Calu3 (cell line): ENCODE results near the gene ZNF284. TPM values are rescaled to one million over a fixed set of nuclear protein-coding genes. Genes with fewer than 3 reads are reported as not detected.
A peak's percentile ranks its signal among the peaks of the same experiment; 100 is the strongest.
"Not testable (repeated sequence)": the region's sequence is repeated elsewhere in the genome, so short reads cannot be mapped to it uniquely, and the experiment has no call there.

ENCODE experiments used
- BruUV-seq: library from RNA; stranded (reverse); fragments of 400-500 nt; replicated peaks from 2 replicates; lab custom pipeline; 2021; lab: Mats Ljungman, UMichigan
- CTCF ChIA-PET: fragments of 300-600 bp; sonication (Branson Sonifier 250); formaldehyde crosslinking; loops from one replicate; lab custom pipeline; 2022; ENCODE audit warnings: antibody characterized with exemption; lab: Charles Lee
- DNase-seq: peaks from one replicate; pipeline ENCODE4 v3.0.0; 2022
- H3K27ac Mint-ChIP-seq: one replicate; pipeline ENCODE4 v1.8.0; 2022; ENCODE audit warnings: mixed read lengths; ENCODE audit not compliant: unreplicated experiment
- H3K27me3 Mint-ChIP-seq: one replicate; pipeline ENCODE4 v1.8.0; 2022; ENCODE audit warnings: mixed read lengths; ENCODE audit not compliant: unreplicated experiment
- H3K36me3 Mint-ChIP-seq: one replicate; pipeline ENCODE4 v1.8.0; 2022; ENCODE audit warnings: mild to moderate bottlenecking, moderate library complexity, mixed read lengths; ENCODE audit not compliant: insufficient read depth, unreplicated experiment
- H3K4me1 Mint-ChIP-seq: one replicate; pipeline ENCODE4 v1.8.0; 2022; ENCODE audit warnings: mild to moderate bottlenecking, low read depth, mixed read lengths; ENCODE audit not compliant: unreplicated experiment
- H3K4me3 Mint-ChIP-seq: one replicate; pipeline ENCODE4 v1.8.0; 2022; ENCODE audit warnings: mild to moderate bottlenecking, low read depth, moderate library complexity, mixed read lengths; ENCODE audit not compliant: unreplicated experiment
- H3K9me3 Mint-ChIP-seq: one replicate; pipeline ENCODE4 v1.8.0; 2022; ENCODE audit warnings: low read depth, mixed read lengths; ENCODE audit not compliant: unreplicated experiment
- intact Hi-C: fragments of 100-400 bp; cut with micrococcal nuclease; formaldehyde crosslinking; loops from one replicate; pipeline ENCODE4 v1.10.0; 2022; ENCODE audit not compliant: unreplicated experiment
- total RNA-seq: library from RNA; stranded (reverse); gene quantifications from 2 replicates; pipeline ENCODE4 v1.2.3, GENCODE V29; 2022
- TF ChIP-seq, protein P1 (sequence below): fragments of 200-600 bp; IDR thresholded peaks from one replicate; pipeline ENCODE4 v1.8.0; 2022; ENCODE audit warnings: antibody characterized with exemption; ENCODE audit not compliant: unreplicated experiment

ZNF284 gene
- total RNA-seq, 1 experiment from 2014 or later, result 5.6 TPM

DNA sequence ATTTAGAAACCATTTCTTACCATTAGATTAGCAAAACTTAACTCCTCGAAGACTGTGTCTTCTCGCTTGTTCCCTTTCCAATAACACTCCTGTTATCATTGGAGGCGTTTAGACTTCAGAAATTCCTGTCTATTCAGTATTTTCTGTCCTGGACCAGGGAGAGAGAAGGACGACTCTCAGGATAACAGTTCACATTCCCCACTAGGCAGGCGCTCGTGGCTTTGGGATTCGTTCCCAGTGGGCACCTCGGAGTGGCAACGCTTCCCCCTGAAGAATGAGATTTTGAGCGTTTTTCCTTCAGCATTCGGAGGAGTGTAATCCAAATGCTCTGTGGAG is 40.8 kb downstream of the ZNF284 start:
- Mint-ChIP-seq H3K4me1 (peaks cover 14% of the 10 kb centered on the region), H3K4me3 (peak overlapping the region; percentile 97), H3K36me3 (peaks cover 27% of the 10 kb centered on the region), H3K27me3 (no peaks in the 10 kb centered on the region), H3K27ac (peak overlapping the region; percentile 89), H3K9me3 (peaks cover 15% of the 10 kb centered on the region)
- TF ChIP-seq, protein P1, sequence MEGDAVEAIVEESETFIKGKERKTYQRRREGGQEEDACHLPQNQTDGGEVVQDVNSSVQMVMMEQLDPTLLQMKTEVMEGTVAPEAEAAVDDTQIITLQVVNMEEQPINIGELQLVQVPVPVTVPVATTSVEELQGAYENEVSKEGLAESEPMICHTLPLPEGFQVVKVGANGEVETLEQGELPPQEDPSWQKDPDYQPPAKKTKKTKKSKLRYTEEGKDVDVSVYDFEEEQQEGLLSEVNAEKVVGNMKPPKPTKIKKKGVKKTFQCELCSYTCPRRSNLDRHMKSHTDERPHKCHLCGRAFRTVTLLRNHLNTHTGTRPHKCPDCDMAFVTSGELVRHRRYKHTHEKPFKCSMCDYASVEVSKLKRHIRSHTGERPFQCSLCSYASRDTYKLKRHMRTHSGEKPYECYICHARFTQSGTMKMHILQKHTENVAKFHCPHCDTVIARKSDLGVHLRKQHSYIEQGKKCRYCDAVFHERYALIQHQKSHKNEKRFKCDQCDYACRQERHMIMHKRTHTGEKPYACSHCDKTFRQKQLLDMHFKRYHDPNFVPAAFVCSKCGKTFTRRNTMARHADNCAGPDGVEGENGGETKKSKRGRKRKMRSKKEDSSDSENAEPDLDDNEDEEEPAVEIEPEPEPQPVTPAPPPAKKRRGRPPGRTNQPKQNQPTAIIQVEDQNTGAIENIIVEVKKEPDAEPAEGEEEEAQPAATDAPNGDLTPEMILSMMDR, result no peak
- intact Hi-C loops, result loop anchor here (5.0 kb wide), 1 partner anchor 95 kb away; no protein-coding TSS in a partner anchor
- BruUV-seq, result no TSS peak
- CTCF ChIA-PET, result interaction anchor here (0.6 to 0.9 kb wide), 2 partner anchors 9 to 201 kb away, joined by 3 to 4 read pairs; no protein-coding TSS in a partner anchor
- no peak for DNase-seq

DNA sequence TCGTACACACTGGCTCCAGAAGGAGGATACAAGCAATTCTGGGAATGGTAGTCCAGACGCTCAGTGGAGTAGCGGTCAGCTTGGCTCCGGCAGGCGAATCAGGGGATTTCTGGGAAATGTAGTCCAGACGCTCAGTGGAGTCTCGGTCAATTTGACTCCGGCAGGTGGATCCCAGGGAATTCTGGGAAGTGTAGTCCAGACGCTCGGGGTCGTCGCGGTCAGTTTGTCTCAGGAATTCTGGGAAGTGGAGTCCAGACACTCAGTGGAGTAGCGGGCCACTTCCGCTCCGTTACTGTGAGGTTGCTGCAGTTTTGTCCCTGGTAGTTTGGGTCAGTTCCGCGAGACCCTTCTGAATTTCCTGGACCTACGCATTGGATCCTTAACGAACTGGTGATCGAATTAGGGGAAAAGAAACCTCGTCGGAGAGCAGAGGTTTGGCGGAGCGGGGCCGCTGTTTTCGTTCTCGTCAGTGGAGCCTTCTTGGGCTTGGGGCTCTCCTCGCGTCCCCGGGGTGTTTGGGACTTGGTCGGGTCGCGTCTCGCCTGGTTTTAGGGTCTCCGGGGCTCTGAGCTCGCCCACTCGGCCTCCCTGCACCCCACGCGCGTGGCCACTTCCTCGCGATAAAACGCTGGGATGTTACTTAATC is 41.3 kb downstream of the ZNF284 start, which contains the start of gene ZNF225:
Gene ZNF225, plus strand, starts transcription at position 262 of the 646 bp plus-strand sequence. CDS start 2,429 bp downstream, outside the sequence.
- peak; percentile 96 for DNase-seq
- peak within 1 kb of the TSS; percentile 89 for H3K27ac Mint-ChIP-seq
- H3K27me3 Mint-ChIP-seq, result no peaks in the 10 kb centered on the region
- H3K4me3 Mint-ChIP-seq, result peak within 1 kb of the TSS; percentile 97
- intact Hi-C loops, result loop anchor here (5.0 kb wide), 1 partner anchor 94 kb away; no protein-coding TSS in a partner anchor
- CTCF ChIA-PET, result interaction anchor here (0.9 kb wide), 1 partner anchor 10 kb away, joined by 3 read pairs; no protein-coding TSS in a partner anchor
- BruUV-seq, result no TSS peak
- H3K36me3 Mint-ChIP-seq, result peaks cover 27% of the 10 kb centered on the region
- H3K4me1 Mint-ChIP-seq, result peaks cover 14% of the 10 kb centered on the region
- TF ChIP-seq, protein P1, result no peak
- peaks cover 11% of the 10 kb centered on the region for H3K9me3 Mint-ChIP-seq

DNA sequence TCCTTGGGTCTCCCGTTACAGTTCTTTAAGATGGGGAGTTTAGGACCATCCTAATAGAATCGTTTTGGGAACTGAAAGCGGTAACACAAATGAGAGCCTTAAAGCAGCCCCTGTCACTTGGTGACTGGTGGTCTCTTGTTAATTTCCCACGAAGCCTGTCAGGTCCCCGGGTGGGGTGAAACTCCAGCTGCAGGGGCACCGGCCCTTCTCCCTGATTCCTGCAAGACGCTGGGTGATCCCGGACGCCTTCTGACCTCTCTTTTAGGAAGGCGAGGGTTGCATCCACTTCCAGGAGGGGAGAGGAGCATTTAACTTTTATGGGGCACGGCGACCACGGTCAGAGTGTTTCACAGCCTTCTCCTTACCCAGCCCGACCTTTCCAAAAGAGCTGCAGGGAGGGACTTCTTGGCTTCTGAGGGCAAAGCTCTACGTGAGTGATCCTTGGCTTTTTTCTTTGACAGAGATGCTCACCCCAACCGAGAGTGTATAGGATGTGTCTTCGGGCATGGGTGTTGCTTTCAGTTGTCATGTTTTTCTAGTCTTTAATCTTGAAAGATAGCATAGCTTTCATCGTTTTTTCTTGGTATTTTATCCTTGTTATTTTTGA is 41.9 kb downstream of the ZNF284 start:
- peak overlapping the region; percentile 97 for H3K4me3 Mint-ChIP-seq
- peaks cover 14% of the 10 kb centered on the region for H3K4me1 Mint-ChIP-seq
- BruUV-seq, result TSS peak; percentile 42
- H3K27ac Mint-ChIP-seq, result no peak overlapping the region
- no peaks in the 10 kb centered on the region for H3K27me3 Mint-ChIP-seq
- intact Hi-C loops, result loop anchor here (5.0 kb wide), 1 partner anchor 93 kb away; no protein-coding TSS in a partner anchor
- CTCF ChIA-PET, result no interaction called here
- H3K36me3 Mint-ChIP-seq, result peaks cover 28% of the 10 kb centered on the region
- peaks cover 11% of the 10 kb centered on the region for H3K9me3 Mint-ChIP-seq
- TF ChIP-seq, protein P1, result no peak
- DNase-seq, result peak; percentile 3

GRCh38 chr19:44121162-44121561 is 49.2 kb downstream of the ZNF284 start:
- CTCF ChIA-PET, H3K27me3 Mint-ChIP-seq, H3K4me3 Mint-ChIP-seq, H3K27ac Mint-ChIP-seq, BruUV-seq, intact Hi-C loops, H3K4me1 Mint-ChIP-seq, DNase-seq: not testable (repeated sequence)
- H3K36me3 Mint-ChIP-seq, result peaks cover 15% of the 10 kb centered on the region
- H3K9me3 Mint-ChIP-seq, result peaks cover 18% of the 10 kb centered on the region
